T-helper 2 cell treated with Interferon-gamma antibody and Interleukin-4, amounts not matched to agents 5 μg/mL and 100 μg/mL, for 36 hours (primary cell): ENCODE data around the gene STRA6.

ENCODE experiments used
- DNase-seq: peaks from one replicate; pipeline ENCODE4 v3.0.0; 2021; ENCODE audit warnings: low spot score
- H3K27ac Mint-ChIP-seq: one replicate; pipeline ENCODE4 v1.8.0; 2021; ENCODE audit warnings: mild to moderate bottlenecking, mixed read lengths
- H3K27me3 Mint-ChIP-seq: one replicate; pipeline ENCODE4 v1.8.0; 2021; ENCODE audit warnings: low read depth, mixed read lengths
- H3K36me3 Mint-ChIP-seq: one replicate; pipeline ENCODE4 v1.8.0; 2021; ENCODE audit warnings: low read depth, mixed read lengths
- H3K4me1 Mint-ChIP-seq: one replicate; pipeline ENCODE4 v1.8.0; 2021; ENCODE audit warnings: low read depth, mixed read lengths
- H3K4me3 Mint-ChIP-seq: one replicate; pipeline ENCODE4 v1.8.0; 2022; ENCODE audit warnings: mild to moderate bottlenecking, moderate library complexity, mixed read lengths
- H3K9me3 Mint-ChIP-seq: one replicate; pipeline ENCODE4 v1.8.0; 2021; ENCODE audit warnings: mixed read lengths

The STRA6 gene

DNA sequence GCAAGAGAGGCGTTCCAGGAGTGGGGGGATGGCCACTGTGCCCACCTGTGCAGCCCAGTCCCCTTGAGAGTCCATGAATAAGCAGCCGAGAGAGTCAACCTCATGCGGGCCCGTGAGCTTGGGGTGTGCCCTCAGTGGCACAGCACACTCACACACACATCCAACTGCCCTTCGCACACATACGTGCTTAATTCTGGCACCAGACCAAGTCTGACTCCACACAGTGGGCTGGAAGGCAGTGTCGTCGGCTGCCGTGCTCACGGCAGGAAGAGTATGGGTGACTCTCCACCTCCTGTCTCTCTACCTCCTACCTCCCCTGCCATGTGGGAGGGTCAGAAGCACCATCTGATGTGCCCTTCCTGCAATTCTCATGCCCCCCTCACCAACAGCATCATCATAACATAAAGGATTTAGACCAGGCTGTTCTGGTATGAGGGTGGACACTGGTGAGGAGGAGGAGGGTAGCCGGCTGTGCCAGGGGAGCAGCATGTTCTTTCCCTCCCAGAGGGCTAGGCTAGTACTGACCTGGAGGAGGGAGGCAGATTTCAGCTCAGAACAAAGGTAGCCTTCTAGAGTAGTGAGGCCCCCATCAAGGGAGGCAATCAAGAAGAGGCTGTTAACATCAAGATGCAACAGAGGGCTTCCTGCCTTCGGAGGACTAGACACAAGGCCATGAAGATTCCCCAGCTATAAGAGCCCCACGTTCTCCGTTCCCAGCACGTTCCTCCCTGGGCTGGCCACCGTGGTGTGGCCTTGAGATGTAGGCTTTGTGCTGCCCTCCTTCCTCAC, 5.3 kb upstream of the STRA6 start:
- Mint-ChIP-seq H3K36me3 (no peaks in the 10 kb centered on the region), H3K27ac (no peak overlapping the region), H3K4me1 (no peaks in the 10 kb centered on the region), H3K27me3 (peaks cover 11% of the 10 kb centered on the region), H3K9me3 (no peaks in the 10 kb centered on the region), H3K4me3 (no peak overlapping the region)
- no peak for DNase-seq

GRCh38 chr15:74206801-74207281, 4.3 kb upstream of the STRA6 start:
- DNase-seq = no peak
- H3K4me1 Mint-ChIP-seq = no peaks in the 10 kb centered on the region
- no peak overlapping the region for H3K4me3 Mint-ChIP-seq
- peaks cover 11% of the 10 kb centered on the region for H3K27me3 Mint-ChIP-seq
- no peaks in the 10 kb centered on the region for H3K9me3 Mint-ChIP-seq
- no peaks in the 10 kb centered on the region for H3K36me3 Mint-ChIP-seq
- H3K27ac Mint-ChIP-seq = no peak overlapping the region

GRCh38 chr15:74205582-74205947, 3.0 kb upstream of the STRA6 start:
- Mint-ChIP-seq H3K4me3 (no peak overlapping the region), H3K27me3 (peaks cover 8% of the 10 kb centered on the region), H3K9me3 (no peaks in the 10 kb centered on the region), H3K4me1 (no peaks in the 10 kb centered on the region), H3K36me3 (no peaks in the 10 kb centered on the region), H3K27ac (no peak overlapping the region)
- DNase-seq = no peak

DNA sequence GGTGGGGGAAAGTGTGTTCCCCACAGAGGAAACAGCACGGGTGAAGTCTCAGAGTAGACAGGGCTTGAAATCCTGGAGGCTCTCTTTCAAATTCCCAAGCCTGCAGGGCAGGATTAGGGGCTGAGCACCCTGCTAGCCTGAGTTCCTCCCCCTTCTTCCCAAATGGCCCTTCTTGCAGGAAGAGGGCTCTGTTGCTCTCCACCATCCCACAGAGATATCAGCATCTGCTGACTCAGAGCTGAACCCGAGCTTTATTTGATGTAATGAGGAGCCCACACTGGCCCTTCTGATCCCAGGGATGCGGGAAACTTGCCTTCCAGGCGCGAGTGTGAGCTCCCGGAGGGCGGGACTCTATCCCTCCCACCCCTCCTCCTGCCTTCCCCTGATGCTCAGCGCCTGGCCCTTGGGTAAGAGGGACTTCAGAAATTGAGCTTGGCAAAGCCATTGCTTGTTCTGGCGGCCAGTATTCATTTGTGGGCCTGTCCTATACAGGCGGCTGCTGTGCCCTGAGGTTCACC, 1.4 kb upstream of the STRA6 start:
- Mint-ChIP-seq H3K4me3 (no peak overlapping the region), H3K27me3 (peaks cover 8% of the 10 kb centered on the region), H3K9me3 (no peaks in the 10 kb centered on the region), H3K36me3 (no peaks in the 10 kb centered on the region), H3K27ac (no peak overlapping the region), H3K4me1 (no peaks in the 10 kb centered on the region)
- DNase-seq = no peak

- H3K27me3 Mint-ChIP-seq = peaks cover 2% of the 10 kb centered on the region
Observed at GRCh38 chr15:74201710-74202420, 722 bp downstream of the STRA6 start.

GRCh38 chr15:74200871-74201419, 1.6 kb downstream of the STRA6 start:
- no peaks in the 10 kb centered on the region for H3K4me1 Mint-ChIP-seq
- no peaks in the 10 kb centered on the region for H3K27me3 Mint-ChIP-seq
- no peak overlapping the region for H3K4me3 Mint-ChIP-seq
- no peak for DNase-seq
- no peak overlapping the region for H3K27ac Mint-ChIP-seq
- H3K36me3 Mint-ChIP-seq = no peaks in the 10 kb centered on the region
- H3K9me3 Mint-ChIP-seq = no peaks in the 10 kb centered on the region

More at GRCh38 chr15:74201710-74202420, 722 bp downstream of the STRA6 start:
- Mint-ChIP-seq H3K9me3 (no peaks in the 10 kb centered on the region), H3K4me3 (no peak overlapping the region), H3K4me1 (no peaks in the 10 kb centered on the region), H3K36me3 (no peaks in the 10 kb centered on the region), H3K27ac (no peak overlapping the region)
- no peak for DNase-seq

- no peak for DNase-seq
- Mint-ChIP-seq H3K36me3 (no peaks in the 10 kb centered on the region), H3K4me1 (no peaks in the 10 kb centered on the region), H3K4me3 (no peak overlapping the region), H3K27me3 (no peaks in the 10 kb centered on the region), H3K27ac (no peak overlapping the region), H3K9me3 (no peaks in the 10 kb centered on the region)
Observed at GRCh38 chr15:74200412-74200815, 2.2 kb downstream of the STRA6 start.

DNA sequence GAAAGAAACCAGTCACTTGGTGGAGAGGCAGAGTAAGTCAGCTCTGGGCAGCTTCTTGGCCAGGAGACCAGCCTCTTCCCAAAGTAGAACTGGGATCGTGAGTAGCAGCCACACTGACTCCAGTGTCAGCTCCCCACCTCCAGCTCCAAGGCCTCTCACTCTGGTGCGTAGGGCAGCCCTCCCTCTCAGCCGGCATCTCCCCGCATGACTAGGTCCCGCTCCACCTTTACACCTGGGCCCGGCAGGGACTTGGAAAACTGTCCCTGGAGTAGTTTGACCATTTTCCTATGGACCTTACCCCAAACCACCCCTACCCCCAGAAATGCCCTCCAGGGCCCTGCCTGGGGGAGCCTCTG, 3.3 kb downstream of the STRA6 start:
- Mint-ChIP-seq H3K4me1 (no peaks in the 10 kb centered on the region), H3K27me3 (no peaks in the 10 kb centered on the region), H3K36me3 (no peaks in the 10 kb centered on the region), H3K27ac (no peak overlapping the region), H3K9me3 (no peaks in the 10 kb centered on the region), H3K4me3 (no peak overlapping the region)
- no peak for DNase-seq

DNA sequence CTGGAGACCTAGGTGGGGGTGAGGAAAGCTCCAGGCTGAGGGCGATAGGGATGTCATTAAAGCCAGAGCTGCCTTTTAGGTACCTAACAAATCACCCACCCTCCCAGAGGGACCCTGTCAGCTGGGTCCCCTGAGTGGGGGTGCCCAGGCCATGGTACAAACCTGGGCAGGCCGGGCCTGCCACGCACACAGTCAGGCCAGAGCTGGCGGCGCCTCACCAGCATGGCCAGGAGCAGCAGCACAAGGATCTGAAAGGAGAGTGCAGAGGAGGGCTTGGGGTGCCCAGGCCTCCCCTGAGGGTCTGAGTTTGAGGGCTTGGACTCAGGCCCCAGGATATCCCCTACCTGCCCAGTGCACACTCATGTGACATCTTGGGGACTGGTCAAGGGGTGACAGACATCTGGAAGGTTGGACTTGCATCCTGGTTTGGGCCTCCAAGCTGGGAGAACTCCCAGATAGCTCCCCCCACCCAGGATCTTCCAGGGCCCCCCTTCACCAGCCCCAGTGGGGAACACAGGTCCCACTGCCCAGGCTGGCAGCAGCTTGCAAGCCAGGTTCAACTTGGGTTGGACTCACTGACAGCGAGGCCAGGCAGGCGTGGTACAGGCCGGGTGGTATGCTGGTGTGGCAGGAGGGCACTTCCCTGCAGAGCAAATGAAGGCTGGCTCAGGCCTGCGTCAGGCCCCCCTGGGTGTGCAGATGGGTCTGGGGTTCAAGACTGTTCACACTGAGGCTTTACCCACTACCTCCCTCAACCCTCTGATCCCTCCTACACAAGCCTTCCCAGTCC, 5.2 kb downstream of the STRA6 start:
- H3K36me3 Mint-ChIP-seq = no peaks in the 10 kb centered on the region
- H3K4me3 Mint-ChIP-seq = no peak overlapping the region
- no peak for DNase-seq
- H3K4me1 Mint-ChIP-seq = no peaks in the 10 kb centered on the region
- H3K27me3 Mint-ChIP-seq = no peaks in the 10 kb centered on the region
- H3K27ac Mint-ChIP-seq = no peak overlapping the region
- H3K9me3 Mint-ChIP-seq = no peaks in the 10 kb centered on the region

- H3K4me3 Mint-ChIP-seq = no peak overlapping the region
- H3K27me3 Mint-ChIP-seq = no peaks in the 10 kb centered on the region
- H3K4me1 Mint-ChIP-seq = no peaks in the 10 kb centered on the region
- H3K36me3 Mint-ChIP-seq = no peaks in the 10 kb centered on the region
- DNase-seq = no peak
- no peak overlapping the region for H3K27ac Mint-ChIP-seq
- H3K9me3 Mint-ChIP-seq = no peaks in the 10 kb centered on the region
Observed at GRCh38 chr15:74196175-74196574, 6.4 kb downstream of the STRA6 start.

DNA sequence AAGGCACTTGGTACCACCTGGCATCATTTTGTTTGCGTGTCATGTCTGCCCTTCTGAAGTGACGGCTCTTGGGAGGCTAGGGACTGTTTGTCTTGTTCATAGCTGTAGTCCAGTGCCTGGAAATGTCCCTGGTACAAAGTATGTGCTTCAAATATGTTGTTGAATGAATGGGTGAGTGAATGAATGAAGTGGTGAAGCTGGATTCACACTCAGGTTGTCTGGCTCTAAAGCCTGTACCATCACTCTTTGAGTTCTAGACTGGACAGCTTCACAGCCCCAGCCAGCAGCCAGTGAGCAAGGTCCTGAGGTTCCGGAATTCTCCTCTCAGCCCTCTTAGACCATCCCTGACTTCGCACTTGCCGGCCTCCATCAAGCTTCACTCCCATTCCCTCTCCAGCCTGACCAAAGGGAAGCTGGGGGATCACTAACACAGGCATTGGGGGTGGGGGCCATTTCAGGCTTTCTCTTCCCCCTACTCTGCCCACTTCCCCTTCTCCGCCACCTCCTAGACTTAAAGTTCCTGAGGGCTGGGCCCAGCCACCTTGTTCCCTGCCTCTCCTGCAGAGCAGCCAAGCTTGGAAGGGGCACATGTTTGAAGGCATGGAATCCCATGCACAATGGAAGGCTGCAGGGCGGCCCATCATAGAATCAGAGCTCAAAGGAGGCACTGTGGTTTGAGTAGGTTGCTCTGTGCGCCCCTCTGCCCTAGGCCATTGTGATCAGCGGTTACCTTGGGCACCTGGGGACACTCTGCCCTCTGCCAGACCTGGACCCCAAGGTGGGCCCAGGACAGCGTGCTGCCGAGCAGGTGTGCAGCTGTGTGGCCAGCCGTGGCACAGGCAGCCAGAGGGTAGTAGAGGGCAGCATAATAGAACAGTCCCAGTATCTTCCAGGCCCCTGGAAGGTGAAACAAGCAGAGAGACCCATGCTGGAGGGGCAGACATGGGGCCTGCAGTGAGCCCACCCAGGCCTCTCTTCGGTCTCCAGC, 7.7 kb downstream of the STRA6 start:
- H3K36me3 Mint-ChIP-seq = no peaks in the 10 kb centered on the region
- no peaks in the 10 kb centered on the region for H3K27me3 Mint-ChIP-seq
- H3K27ac Mint-ChIP-seq = no peak overlapping the region
- H3K4me3 Mint-ChIP-seq = no peak overlapping the region
- H3K9me3 Mint-ChIP-seq = no peaks in the 10 kb centered on the region
- DNase-seq = no peak
- no peaks in the 10 kb centered on the region for H3K4me1 Mint-ChIP-seq

DNA sequence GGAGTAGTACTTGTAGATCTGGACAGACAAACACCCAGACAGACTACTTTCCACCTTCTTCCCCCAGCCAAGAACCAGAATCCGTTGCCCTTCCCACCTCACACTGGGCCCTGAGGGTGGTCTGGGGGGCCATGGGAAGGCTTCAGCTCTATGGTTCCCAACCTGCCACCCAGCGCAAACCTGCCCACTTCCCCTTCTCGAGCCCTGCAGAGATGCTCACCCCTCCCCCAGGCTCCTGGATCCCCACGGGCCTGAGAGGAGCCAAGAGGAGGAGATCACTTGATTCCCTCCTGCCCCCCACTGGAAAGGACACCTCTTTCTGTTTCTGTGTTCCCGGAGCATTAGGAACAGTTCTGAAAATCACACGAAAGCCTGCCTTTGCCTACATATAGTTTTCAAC, 8.7 kb downstream of the STRA6 start:
- DNase-seq = no peak
- Mint-ChIP-seq H3K36me3 (no peaks in the 10 kb centered on the region), H3K27ac (no peak overlapping the region), H3K27me3 (no peaks in the 10 kb centered on the region), H3K4me3 (no peak overlapping the region), H3K9me3 (no peaks in the 10 kb centered on the region), H3K4me1 (no peaks in the 10 kb centered on the region)

DNA sequence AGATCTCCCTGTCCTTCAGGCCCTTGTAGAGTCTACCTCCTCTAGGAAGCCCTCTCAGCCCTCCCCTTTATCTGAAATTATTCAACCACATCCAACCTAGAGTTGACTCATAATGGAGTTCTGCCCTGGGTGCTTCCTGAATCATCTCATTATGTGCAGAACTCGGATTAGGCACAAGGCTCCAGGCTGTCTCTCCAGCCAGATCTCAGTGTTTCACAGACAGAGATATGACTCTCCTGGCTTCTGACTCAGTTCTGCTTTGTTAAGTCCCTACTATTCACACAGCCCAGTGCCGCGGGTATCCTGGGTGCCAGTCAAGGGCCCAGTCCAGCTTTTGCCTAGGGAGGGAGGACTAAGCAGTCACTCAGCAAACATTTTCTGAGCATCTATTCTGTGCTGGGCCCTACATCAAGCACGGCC, 9.3 kb downstream of the STRA6 start:
- DNase-seq = no peak
- no peaks in the 10 kb centered on the region for H3K4me1 Mint-ChIP-seq

More for the DNA sequence above, 9.3 kb downstream of the STRA6 start:
- H3K4me3 Mint-ChIP-seq = no peak overlapping the region
- H3K36me3 Mint-ChIP-seq = no peaks in the 10 kb centered on the region
- no peak overlapping the region for H3K27ac Mint-ChIP-seq
- no peaks in the 10 kb centered on the region for H3K9me3 Mint-ChIP-seq
- no peaks in the 10 kb centered on the region for H3K27me3 Mint-ChIP-seq
